Stimulated activated CD8-positive, alpha-beta memory T cell treated with anti-CD3 and anti-CD28 coated beads, Interleukin-15, amount 100 ng/mL, for 24 hours (primary cell): ENCODE data around the gene MALL.
"Not testable (repeated sequence)": the region's sequence is repeated elsewhere in the genome, so short reads cannot be mapped to it uniquely, and the experiment has no call there.

Experiments
- DNase-seq: peaks from one replicate; pipeline ENCODE4 v3.0.0-alpha.2; 2020; ENCODE audit warnings: low read depth

MALL gene

GRCh38 chr2:110097506-110098220 is 18.0 kb downstream of the MALL start:
- DNase-seq = no peak

GRCh38 chr2:110095994-110096633 is 19.5 kb downstream of the MALL start:
- no peak for DNase-seq

GRCh38 chr2:110094884-110095534 is 20.6 kb downstream of the MALL start:
- not testable (repeated sequence) for DNase-seq

- DNase-seq = not testable (repeated sequence)
Observed at GRCh38 chr2:110093924-110094323, 21.7 kb downstream of the MALL start.

GRCh38 chr2:110090164-110090563 is 25.5 kb downstream of the MALL start:
- not testable (repeated sequence) for DNase-seq

GRCh38 chr2:110083757-110084156 is 31.9 kb downstream of the MALL start:
- not testable (repeated sequence) for DNase-seq

GRCh38 chr2:110083162-110083561 is 32.5 kb downstream of the MALL start:
- not testable (repeated sequence) for DNase-seq

GRCh38 chr2:110078104-110078503 is 37.5 kb downstream of the MALL start:
- DNase-seq = not testable (repeated sequence)

GRCh38 chr2:110075896-110076295 is 39.7 kb downstream of the MALL start:
- DNase-seq = not testable (repeated sequence)

- not testable (repeated sequence) for DNase-seq
Observed at GRCh38 chr2:110069869-110070268, 45.8 kb downstream of the MALL start.

GRCh38 chr2:110068153-110068552 is 47.5 kb downstream of the MALL start:
- not testable (repeated sequence) for DNase-seq

GRCh38 chr2:110062332-110062731 is 53.3 kb downstream of the MALL start:
- not testable (repeated sequence) for DNase-seq

- DNase-seq = not testable (repeated sequence)
Observed at GRCh38 chr2:110060550-110060949, 55.1 kb downstream of the MALL start.

GRCh38 chr2:110059694-110060358 is 55.8 kb downstream of the MALL start:
- not testable (repeated sequence) for DNase-seq

- not testable (repeated sequence) for DNase-seq
Observed at GRCh38 chr2:110059009-110059693, 56.5 kb downstream of the MALL start.

- not testable (repeated sequence) for DNase-seq
Observed at GRCh38 chr2:110058034-110058433, 57.6 kb downstream of the MALL start.

- not testable (repeated sequence) for DNase-seq
Observed at GRCh38 chr2:110055819-110056408, 59.7 kb downstream of the MALL start.

- DNase-seq = not testable (repeated sequence)
Observed at GRCh38 chr2:110054521-110055407, 60.9 kb downstream of the MALL start.

- not testable (repeated sequence) for DNase-seq
Observed at GRCh38 chr2:110053688-110054087, 61.9 kb downstream of the MALL start.

- DNase-seq = not testable (repeated sequence)
Observed at GRCh38 chr2:110052166-110052565, 63.5 kb downstream of the MALL start.
